Adipose tissue (tissue), 3 donors: ENCODE results near the gene PPP1R37. TPM values are rescaled to one million over a fixed set of nuclear protein-coding genes. Genes with fewer than 3 reads are reported as not detected.

Source experiments
- H3K27ac ChIP-seq: one replicate; pipeline ENCODE4 v1.5.1; 2013; ENCODE audit warnings: low read depth, low read length
- WGBS, 3 donors: extraction: QIAGEN DNeasy Blood & Tissue Kit; methylation state at CpG; one replicate each; pipeline ENCODE4 v1.1.7; 2013; 5-methylcytosine and 5-hydroxymethylcytosine counted together
- polyA plus RNA-seq, 3 donors: library from polyadenylated mRNA; stranded (reverse); fragments of 200-250 nt; gene quantifications; one replicate each; pipeline ENCODE4 v1.2.3, GENCODE V29; 2013
- donor health status: healthy with polysubstance abuse.
- donor health status: Bipolar disorder and iron deficiency.
- donor health status: healthy.

The PPP1R37 gene
- polyA plus RNA-seq, 3 donors = 15.4 to 17.5 (median 16.9) TPM

GRCh38 chr19:45124021-45124420, 31.0 kb downstream of the PPP1R37 start:
- H3K27ac ChIP-seq = no peak overlapping the region
- 76 to 85% (median 79%) methylated on average over 6 of the region's 6 CpGs for WGBS, 3 donors

GRCh38 chr19:45125360-45125759, 32.4 kb downstream of the PPP1R37 start:
- H3K27ac ChIP-seq = no peak overlapping the region
- 88 to 94% (median 93%) methylated on average over 9 of the region's 9 CpGs for WGBS, 3 donors

- 52 to 65% (median 59%) methylated on average over 12 of the region's 12 CpGs for WGBS, 3 donors
Observed at GRCh38 chr19:45125975-45126493, 33.1 kb downstream of the PPP1R37 start.

GRCh38 chr19:45126654-45127053, 33.7 kb downstream of the PPP1R37 start:
- H3K27ac ChIP-seq = no peak overlapping the region
- WGBS, 3 donors = 83 to 93% (median 91%) methylated on average over 7 of the region's 7 CpGs

More at GRCh38 chr19:45125975-45126493, 33.1 kb downstream of the PPP1R37 start:
- H3K27ac ChIP-seq = no peak overlapping the region

- WGBS, 3 donors = 88 to 98% (median 94%) methylated on average over 5 of the region's 5 CpGs
- H3K27ac ChIP-seq = no peak overlapping the region
Observed at GRCh38 chr19:45128146-45128545, 35.2 kb downstream of the PPP1R37 start.

GRCh38 chr19:45128806-45129205, 35.8 kb downstream of the PPP1R37 start:
- no peak overlapping the region for H3K27ac ChIP-seq
- 77 to 94% (median 90%) methylated on average over 5 of the region's 5 CpGs for WGBS, 3 donors

GRCh38 chr19:45130236-45130635, 37.3 kb downstream of the PPP1R37 start:
- WGBS, 3 donors = 81 to 94% (median 88%) methylated on average over 13 of the region's 13 CpGs
- H3K27ac ChIP-seq = no peak overlapping the region

- 64 to 75% (median 65%) methylated on average over 11 to 13 of the region's 13 CpGs for WGBS, 3 donors
- no peak overlapping the region for H3K27ac ChIP-seq
Observed at GRCh38 chr19:45130888-45131615, 38.1 kb downstream of the PPP1R37 start.

GRCh38 chr19:45133661-45134060, 40.7 kb downstream of the PPP1R37 start:
- H3K27ac ChIP-seq = no peak overlapping the region
- 88 to 92% (median 88%) methylated on average over 8 of the region's 8 CpGs for WGBS, 3 donors

GRCh38 chr19:45135176-45135885, 42.4 kb downstream of the PPP1R37 start:
- H3K27ac ChIP-seq = no peak overlapping the region
- WGBS, 3 donors = 93 to 96% (median 95%) methylated on average over 21 of the region's 21 CpGs

- H3K27ac ChIP-seq = no peak overlapping the region
- 73 to 83% (median 82%) methylated on average over 12 of the region's 12 CpGs for WGBS, 3 donors
Observed at GRCh38 chr19:45136507-45137178, 43.7 kb downstream of the PPP1R37 start.

- no peak overlapping the region for H3K27ac ChIP-seq
- 72 to 79% (median 73%) methylated on average over 17 of the region's 17 CpGs for WGBS, 3 donors
Observed at GRCh38 chr19:45137179-45137761, 44.3 kb downstream of the PPP1R37 start.

GRCh38 chr19:45138303-45138751, 45.3 kb downstream of the PPP1R37 start:
- no peak overlapping the region for H3K27ac ChIP-seq
- 86 to 89% (median 86%) methylated on average over 9 to 11 of the region's 11 CpGs for WGBS, 3 donors

GRCh38 chr19:45139286-45140143, 46.5 kb downstream of the PPP1R37 start:
- 94 to 95% (median 95%) methylated on average over 24 of the region's 24 CpGs for WGBS, 3 donors
- no peak overlapping the region for H3K27ac ChIP-seq

GRCh38 chr19:45140144-45140503, 47.1 kb downstream of the PPP1R37 start:
- H3K27ac ChIP-seq = no peak overlapping the region
- WGBS, 3 donors = 91 to 93% (median 93%) methylated on average over 8 of the region's 8 CpGs

GRCh38 chr19:45140533-45140932, 47.6 kb downstream of the PPP1R37 start:
- WGBS, 3 donors = 92 to 97% (median 95%) methylated on average over 11 of the region's 11 CpGs

GRCh38 chr19:45141203-45141900, 48.4 kb downstream of the PPP1R37 start:
- WGBS, 3 donors = 95% methylated on average over 28 of the region's 28 CpGs
- no peak overlapping the region for H3K27ac ChIP-seq

More at GRCh38 chr19:45140533-45140932, 47.6 kb downstream of the PPP1R37 start:
- H3K27ac ChIP-seq = no peak overlapping the region
